Cerebellar nuclear complex (tissue), 1 donor: ENCODE data around the gene LYL1.

Source experiments
- DNase-seq, 2 experiments: peaks; one replicate each; lab custom pipeline; 2025; lab: John Stamatoyannopoulos, UW

LYL1 gene

GRCh38 chr19:13073263-13073662 lies 29.4 kb downstream of the LYL1 start:
- no peak for DNase-seq

- DNase-seq, result no peak
These were observed 30.3 kb downstream of the LYL1 start for GRCh38 chr19:13072188-13072908.

GRCh38 chr19:13071444-13072187 lies 31.0 kb downstream of the LYL1 start:
- DNase-seq, result no peak

- DNase-seq, result peak in 1 of 2 experiments; percentile 48
These were observed 32.1 kb downstream of the LYL1 start for GRCh38 chr19:13070425-13071140.

GRCh38 chr19:13069415-13070359 lies 33.0 kb downstream of the LYL1 start:
- no peak for DNase-seq

- no peak for DNase-seq
These were observed 34.4 kb downstream of the LYL1 start for GRCh38 chr19:13068085-13068846.

- no peak for DNase-seq
These were observed 35.5 kb downstream of the LYL1 start for GRCh38 chr19:13066933-13067807.

GRCh38 chr19:13066226-13066625 lies 36.4 kb downstream of the LYL1 start:
- DNase-seq, result no peak

GRCh38 chr19:13064092-13064489 lies 38.6 kb downstream of the LYL1 start:
- no peak for DNase-seq

GRCh38 chr19:13063461-13064091 lies 39.1 kb downstream of the LYL1 start:
- no peak for DNase-seq

- no peak for DNase-seq
These were observed 40.3 kb downstream of the LYL1 start for GRCh38 chr19:13062317-13062716.

GRCh38 chr19:13060964-13061927 lies 41.4 kb downstream of the LYL1 start:
- peak in 1 of 2 experiments; percentile 36 for DNase-seq

GRCh38 chr19:13060233-13060963 lies 42.3 kb downstream of the LYL1 start:
- DNase-seq, result no peak

GRCh38 chr19:13058951-13059660 lies 43.6 kb downstream of the LYL1 start:
- no peak for DNase-seq

- no peak for DNase-seq
These were observed 44.9 kb downstream of the LYL1 start for GRCh38 chr19:13057744-13058143.

- no peak for DNase-seq
These were observed 45.5 kb downstream of the LYL1 start for GRCh38 chr19:13057147-13057572.
